ENCODE measurements around the gene OSBPL10. TPM values are rescaled to one million over a fixed set of nuclear protein-coding genes. Genes with fewer than 3 reads are reported as not detected.

Gene OSBPL10
- total and polyA plus RNA-seq, 3 donors from 2014 or later: 113 to 175 (median 160) TPM

- Histone ChIP-seq H3K9me3 (no peaks in the 10 kb centered on the region), H3K36me3 (ENCODE audit: low read depth, missing control alignments) (no peaks in the 10 kb centered on the region), H3K27ac (no peak overlapping the region), H3K27me3 (no peaks in the 10 kb centered on the region), H3K4me3 (no peak overlapping the region), H3K4me1 (no peaks in the 10 kb centered on the region)
- TF ChIP-seq CTCF (IDR thresholded peaks at IDR 0.05) (no peak), POLR2A (IDR thresholded peaks at IDR 0.05) (no peak)
- intact Hi-C loops (cut with DNase I; ENCODE audit: low total_unique reads): no loop called here
- WGBS, 2 donors: 83 to 88% methylated on average over 5 of the region's 5 CpGs
- no peak for DNase-seq
Observed at GRCh38 chr3:31758322-31758965, 222.6 kb downstream of the OSBPL10 start.

GRCh38 chr3:31755926-31756658 is 225.0 kb downstream of the OSBPL10 start:
- DNase-seq: no peak
- intact Hi-C loops (cut with DNase I; ENCODE audit: low total_unique reads): no loop called here
- Histone ChIP-seq H3K27me3 (no peaks in the 10 kb centered on the region), H3K27ac (no peak overlapping the region), H3K9me3 (no peaks in the 10 kb centered on the region), H3K36me3 (ENCODE audit: low read depth, missing control alignments) (no peaks in the 10 kb centered on the region), H3K4me3 (no peak overlapping the region), H3K4me1 (no peaks in the 10 kb centered on the region)
- 80% methylated on average over 7 of the region's 7 CpGs for WGBS, 2 donors
- no peak for TF ChIP-seq POLR2A (IDR thresholded peaks at IDR 0.05)
- no peak for TF ChIP-seq CTCF (IDR thresholded peaks at IDR 0.05)

GRCh38 chr3:31754575-31755278 is 226.3 kb downstream of the OSBPL10 start:
- TF ChIP-seq POLR2A (IDR thresholded peaks at IDR 0.05) (no peak), CTCF (IDR thresholded peaks at IDR 0.05) (no peak)
- no peaks in the 10 kb centered on the region for H3K4me1 ChIP-seq
- H3K9me3 ChIP-seq: no peaks in the 10 kb centered on the region
- no peak for DNase-seq
- WGBS, 2 donors: 92 to 94% methylated on average over 6 of the region's 6 CpGs
- H3K27ac ChIP-seq: no peak overlapping the region
- intact Hi-C loops (cut with DNase I; ENCODE audit: low total_unique reads): no loop called here
- no peaks in the 10 kb centered on the region for H3K36me3 ChIP-seq (ENCODE audit: low read depth, missing control alignments)
- no peak overlapping the region for H3K4me3 ChIP-seq
- no peaks in the 10 kb centered on the region for H3K27me3 ChIP-seq

- Histone ChIP-seq H3K4me1 (no peaks in the 10 kb centered on the region), H3K4me3 (no peak overlapping the region), H3K36me3 (ENCODE audit: low read depth, missing control alignments) (no peaks in the 10 kb centered on the region), H3K27me3 (no peaks in the 10 kb centered on the region), H3K27ac (no peak overlapping the region), H3K9me3 (no peaks in the 10 kb centered on the region)
- WGBS, 2 donors: 92 to 97% methylated on average over 7 of the region's 7 CpGs
- no peak for DNase-seq
- TF ChIP-seq POLR2A (IDR thresholded peaks at IDR 0.05) (no peak), CTCF (IDR thresholded peaks at IDR 0.05) (no peak)
- intact Hi-C loops (cut with DNase I; ENCODE audit: low total_unique reads): no loop called here
Observed at GRCh38 chr3:31753050-31753425, 228.0 kb downstream of the OSBPL10 start.
